SHP77 treated with DMSO at 0.1 percent for 48 hours (cell line): ENCODE measurements around the gene LRP1.

ENCODE experiments used
- DNase-seq: peaks from one replicate; lab custom pipeline; 2025; lab: John Stamatoyannopoulos, UW

The LRP1 gene

GRCh38 chr12:57094208-57095160 lies 33.8 kb upstream of the LRP1 start:
- no peak for DNase-seq

GRCh38 chr12:57095440-57095839 lies 32.8 kb upstream of the LRP1 start:
- no peak for DNase-seq

- DNase-seq, result peak; percentile 10
Observed at GRCh38 chr12:57096099-57096572, 32.1 kb upstream of the LRP1 start.

GRCh38 chr12:57096748-57097553 lies 31.3 kb upstream of the LRP1 start:
- DNase-seq, result no peak

GRCh38 chr12:57097554-57097835 lies 30.8 kb upstream of the LRP1 start:
- no peak for DNase-seq

- DNase-seq, result no peak
Observed at GRCh38 chr12:57098546-57098945, 29.7 kb upstream of the LRP1 start.

GRCh38 chr12:57099047-57099714 lies 29.1 kb upstream of the LRP1 start:
- DNase-seq, result no peak

GRCh38 chr12:57099766-57100165 lies 28.5 kb upstream of the LRP1 start:
- no peak for DNase-seq

- DNase-seq, result no peak
Observed at GRCh38 chr12:57101892-57102695, 26.2 kb upstream of the LRP1 start.

- no peak for DNase-seq
Observed at GRCh38 chr12:57103856-57104255, 24.4 kb upstream of the LRP1 start.

- no peak for DNase-seq
Observed at GRCh38 chr12:57104292-57104910, 23.9 kb upstream of the LRP1 start.

- DNase-seq, result no peak
Observed at GRCh38 chr12:57105011-57105753, 23.1 kb upstream of the LRP1 start.

GRCh38 chr12:57106021-57106708 lies 22.1 kb upstream of the LRP1 start:
- no peak for DNase-seq

GRCh38 chr12:57107456-57108155 lies 20.7 kb upstream of the LRP1 start:
- no peak for DNase-seq

GRCh38 chr12:57109207-57110103 lies 18.8 kb upstream of the LRP1 start:
- no peak for DNase-seq

GRCh38 chr12:57110104-57111030 lies 17.9 kb upstream of the LRP1 start:
- no peak for DNase-seq
